ENCODE data around the gene MSL2.
A peak's percentile ranks its signal among the peaks of the same experiment; 100 is the strongest.
"Not testable (repeated sequence)": the region's sequence is repeated elsewhere in the genome, so short reads cannot be mapped to it uniquely, and the experiment has no call there.

Gene MSL2

GRCh38 chr3:136192831-136193230 lies 3.3 kb downstream of the MSL2 start:
- DNase-seq = no peak

GRCh38 chr3:136192195-136192594 lies 3.9 kb downstream of the MSL2 start:
- DNase-seq = not testable (repeated sequence)

GRCh38 chr3:136189859-136190617 lies 6.1 kb downstream of the MSL2 start:
- DNase-seq = no peak

GRCh38 chr3:136189043-136189442 lies 7.1 kb downstream of the MSL2 start:
- DNase-seq = no peak

- DNase-seq = no peak
Measured at GRCh38 chr3:136187868-136188267, 8.3 kb downstream of the MSL2 start.

- DNase-seq = no peak
Measured at GRCh38 chr3:136186846-136187245, 9.3 kb downstream of the MSL2 start.

GRCh38 chr3:136186344-136186743 lies 9.8 kb downstream of the MSL2 start:
- DNase-seq = no peak

GRCh38 chr3:136184703-136185102 lies 11.4 kb downstream of the MSL2 start:
- DNase-seq = no peak

GRCh38 chr3:136181741-136182140 lies 14.4 kb downstream of the MSL2 start:
- no peak for DNase-seq

- no peak for DNase-seq
Measured at GRCh38 chr3:136177876-136178275, 18.3 kb downstream of the MSL2 start.

- no peak for DNase-seq
Measured at GRCh38 chr3:136173939-136174490, 22.1 kb downstream of the MSL2 start.

GRCh38 chr3:136171097-136171542 lies 25.0 kb downstream of the MSL2 start:
- no peak for DNase-seq

GRCh38 chr3:136168236-136168635 lies 27.9 kb downstream of the MSL2 start:
- DNase-seq = not testable (repeated sequence)

GRCh38 chr3:136166507-136166906 lies 29.6 kb downstream of the MSL2 start:
- DNase-seq = no peak

GRCh38 chr3:136163607-136164006 lies 32.5 kb downstream of the MSL2 start:
- DNase-seq = not testable (repeated sequence)

- peak in 1 of 56 donors; percentile 3 for DNase-seq
Measured at GRCh38 chr3:136162322-136162721, 33.8 kb downstream of the MSL2 start.

- DNase-seq = no peak
Measured at GRCh38 chr3:136161516-136161915, 34.6 kb downstream of the MSL2 start.

- no peak for DNase-seq
Measured at GRCh38 chr3:136152963-136153362, 43.2 kb downstream of the MSL2 start.

GRCh38 chr3:136152176-136152843 lies 43.8 kb downstream of the MSL2 start:
- no peak for DNase-seq

- no peak for DNase-seq
Measured at GRCh38 chr3:136151219-136151618, 44.9 kb downstream of the MSL2 start.

- DNase-seq = no peak
Measured at GRCh38 chr3:136149667-136150066, 46.5 kb downstream of the MSL2 start.

- no peak for DNase-seq
Measured at GRCh38 chr3:136146981-136147729, 49.0 kb downstream of the MSL2 start.

All from nucleus accumbens (tissue), 56 donors.